K562 (cell line): ENCODE results near the gene SNRNP70. TPM values are rescaled to one million over a fixed set of nuclear protein-coding genes. Genes with fewer than 3 reads are reported as not detected.
A peak's percentile ranks its signal among the peaks of the same experiment; 100 is the strongest.

Experiments used
- CBFB ChIP-seq: sonication (generic); formaldehyde crosslinking; IDR thresholded peaks from 2 replicates; pipeline ENCODE4 v1.4.0; 2020; ENCODE audit warnings: mild to moderate bottlenecking, missing genetic modification reagents
- CBX1 ChIP-seq: sonication (generic); IDR thresholded peaks from 2 replicates; pipeline ENCODE4 v1.6.1; 2016; ENCODE audit warnings: antibody characterized with exemption, low read depth, mild to moderate bottlenecking
- CTBP1 ChIP-seq: fragments of 450-650 bp; IDR thresholded peaks from 2 replicates; pipeline ENCODE4 v1.6.1; 2016; ENCODE audit warnings: borderline replicate concordance
- EP400 ChIP-seq: fragments of 450-650 bp; IDR thresholded peaks from 2 replicates; pipeline ENCODE4 v1.6.1; 2017; ENCODE audit warnings: antibody characterized with exemption, mild to moderate bottlenecking, moderate library complexity
- GMEB1 ChIP-seq: fragments of 250-450 bp; sonication (Bioruptor Pico); IDR thresholded peaks from 2 replicates; pipeline ENCODE4 v1.4.0; 2020; ENCODE audit warnings: mild to moderate bottlenecking
- HLTF ChIP-seq: fragments of 450-650 bp; IDR thresholded peaks from 2 replicates; pipeline ENCODE4 v1.6.1; 2016
- ILK ChIP-seq: fragments of 450-650 bp; IDR thresholded peaks from 2 replicates; pipeline ENCODE4 v1.6.1; 2016; ENCODE audit warnings: missing genetic modification characterization, low read depth, mild to moderate bottlenecking, missing compliant biosample characterization, moderate library complexity, borderline replicate concordance
- PCBP2 ChIP-seq: fragments of 200-400 bp; formaldehyde crosslinking; IDR thresholded peaks from 2 replicates; pipeline ENCODE4 v1.6.1; 2018; ENCODE audit warnings: low read length, low read depth, mild to moderate bottlenecking, moderate library complexity; ENCODE audit not compliant: poor library complexity, severe bottlenecking
- PHTF2 ChIP-seq: fragments of 250-450 bp; sonication (Bioruptor Pico); IDR thresholded peaks from 2 replicates; pipeline ENCODE4 v1.5.0; 2021; ENCODE audit warnings: mild to moderate bottlenecking
- PTTG1 ChIP-seq: fragments of 450-650 bp; IDR thresholded peaks from 2 replicates; pipeline ENCODE4 v1.6.1; 2016; ENCODE audit warnings: low read depth, mild to moderate bottlenecking, missing genetic modification characterization, missing compliant biosample characterization
- RBBP5 ChIP-seq: fragments of 200-600 bp; sonication (generic); IDR thresholded peaks from 2 replicates; pipeline ENCODE4 v1.6.1; 2012; ENCODE audit warnings: borderline replicate concordance, mild to moderate bottlenecking, low read length, control low read depth, inconsistent platforms; ENCODE audit not compliant: insufficient read depth, poor library complexity, severe bottlenecking
- RBM39 ChIP-seq: fragments of 200-400 bp; formaldehyde crosslinking; optimal IDR thresholded peaks from 2 replicates; pipeline ENCODE3; 2018; ENCODE audit warnings: low read depth, low read length
- SMARCB1 ChIP-seq: IDR thresholded peaks from 2 replicates; pipeline ENCODE4 v1.6.1; 2011; ENCODE audit warnings: improper control_type of control experiment, low read depth; ENCODE audit not compliant: insufficient read length
- ZBTB17 ChIP-seq: fragments of 450-650 bp; formaldehyde crosslinking; IDR thresholded peaks from 2 replicates; pipeline ENCODE4 v1.4.0; 2020; ENCODE audit warnings: mild to moderate bottlenecking
- ZBTB7A ChIP-seq: IDR thresholded peaks from 2 replicates; pipeline ENCODE4 v1.6.1; 2011; ENCODE audit warnings: low read depth, mild to moderate bottlenecking, low read length, moderate library complexity, borderline replicate concordance; ENCODE audit not compliant: control insufficient read depth
- ZNF184 ChIP-seq: sonication (generic); formaldehyde crosslinking; IDR thresholded peaks from 2 replicates; pipeline ENCODE4 v1.5.0; 2020; ENCODE audit warnings: missing genetic modification reagents
- ZNF197 ChIP-seq: fragments of 200-800 bp; sonication (Bioruptor generic); IDR thresholded peaks from 2 replicates; pipeline ENCODE4 v1.6.1; 2016; ENCODE audit warnings: low read depth, missing genetic modification characterization, missing compliant biosample characterization
- ZNF395 ChIP-seq: fragments of 200-800 bp; sonication (Bioruptor generic); IDR thresholded peaks from 2 replicates; pipeline ENCODE4 v1.6.1; 2017; ENCODE audit warnings: missing genetic modification characterization, missing compliant biosample characterization
- polyA plus RNA-seq, 8 experiments: library from polyadenylated mRNA; depleted of rRNA in 4 of 8; stranded (reverse) in 5 of 8; unstranded in 3 of 8; fragments of >200 nt; fragmentation: Nextera tagmentation in 2 of 8; fragmentation: Illumina TruSeq in 1 of 8; extraction: Ambion mirVana in 2 of 8; extraction: Trizol in 1 of 8; gene quantifications; 2 replicates each; pipeline versions ENCODE4 v1.2.1 to v1.2.3, GENCODE V29; 2011 to 2014; ENCODE audit warnings: inconsistent platforms in 1 of 8, missing spikeins in 1 of 8
- total RNA-seq, 7 experiments: library from RNA; depleted of rRNA in 6 of 7; stranded (reverse); fragments of >200 nt in 6 of 7; fragmentation: Illumina TruSeq in 2 of 7; extraction: Trizol in 2 of 7; gene quantifications; 2 replicates each; pipeline versions ENCODE4 v1.2.1 to v1.2.3, GENCODE V29; 2011 to 2021; ENCODE audit warnings: low replicate concordance in 1 of 7
- TF ChIP-seq, protein P1 (sequence below): fragments of 250-450 bp; sonication (Bioruptor Pico); IDR thresholded peaks from 2 replicates; pipeline ENCODE4 v1.8.0; 2021; ENCODE audit warnings: moderate library complexity, mild to moderate bottlenecking, inconsistent platforms
- TF ChIP-seq, protein P2 (sequence below): fragments of 450-650 bp; IDR thresholded peaks from 2 replicates; pipeline ENCODE4 v1.6.1; 2014; ENCODE audit warnings: low read depth, mild to moderate bottlenecking, moderate library complexity, borderline replicate concordance

Gene SNRNP70
- total and polyA plus RNA-seq, 9 of the 15 experiments (the other 6 are each of a cell fraction or from before 2014, with no cell fraction given), result 2.8 to 496 (median 136) TPM

- TF ChIP-seq ZBTB7A (peak; percentile 88; the same call in 1 of the 2 replicates), CTBP1 (peak; percentile 34; the same call in 1 of the 2 replicates), ZNF184 (CRISPR knock-in tag) (no peak), RBM39 (no peak), ZNF395 (CRISPR knock-in tag) (no peak; the same call in 1 of the 2 replicates), EP400 (peak; percentile 86), GMEB1 (no peak), CBFB (0 out of 2 replicates have a peak, but pooled peaks have one; percentile 20), CBX1 (no peak; the same call in 1 of the 2 replicates), PTTG1 (tag) (no peak), ILK (tag) (no peak), ZBTB17 (CRISPR knock-in tag) (no peak), PHTF2 (CRISPR knock-in tag) (no peak), ZNF197 (CRISPR knock-in tag) (no peak), HLTF (no peak), SMARCB1 (no peak), PCBP2 (no peak), RBBP5 (no peak)
- TF ChIP-seq, protein P1, sequence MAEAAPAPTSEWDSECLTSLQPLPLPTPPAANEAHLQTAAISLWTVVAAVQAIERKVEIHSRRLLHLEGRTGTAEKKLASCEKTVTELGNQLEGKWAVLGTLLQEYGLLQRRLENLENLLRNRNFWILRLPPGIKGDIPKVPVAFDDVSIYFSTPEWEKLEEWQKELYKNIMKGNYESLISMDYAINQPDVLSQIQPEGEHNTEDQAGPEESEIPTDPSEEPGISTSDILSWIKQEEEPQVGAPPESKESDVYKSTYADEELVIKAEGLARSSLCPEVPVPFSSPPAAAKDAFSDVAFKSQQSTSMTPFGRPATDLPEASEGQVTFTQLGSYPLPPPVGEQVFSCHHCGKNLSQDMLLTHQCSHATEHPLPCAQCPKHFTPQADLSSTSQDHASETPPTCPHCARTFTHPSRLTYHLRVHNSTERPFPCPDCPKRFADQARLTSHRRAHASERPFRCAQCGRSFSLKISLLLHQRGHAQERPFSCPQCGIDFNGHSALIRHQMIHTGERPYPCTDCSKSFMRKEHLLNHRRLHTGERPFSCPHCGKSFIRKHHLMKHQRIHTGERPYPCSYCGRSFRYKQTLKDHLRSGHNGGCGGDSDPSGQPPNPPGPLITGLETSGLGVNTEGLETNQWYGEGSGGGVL (CRISPR knock-in tag), result no peak
- TF ChIP-seq, protein P2, sequence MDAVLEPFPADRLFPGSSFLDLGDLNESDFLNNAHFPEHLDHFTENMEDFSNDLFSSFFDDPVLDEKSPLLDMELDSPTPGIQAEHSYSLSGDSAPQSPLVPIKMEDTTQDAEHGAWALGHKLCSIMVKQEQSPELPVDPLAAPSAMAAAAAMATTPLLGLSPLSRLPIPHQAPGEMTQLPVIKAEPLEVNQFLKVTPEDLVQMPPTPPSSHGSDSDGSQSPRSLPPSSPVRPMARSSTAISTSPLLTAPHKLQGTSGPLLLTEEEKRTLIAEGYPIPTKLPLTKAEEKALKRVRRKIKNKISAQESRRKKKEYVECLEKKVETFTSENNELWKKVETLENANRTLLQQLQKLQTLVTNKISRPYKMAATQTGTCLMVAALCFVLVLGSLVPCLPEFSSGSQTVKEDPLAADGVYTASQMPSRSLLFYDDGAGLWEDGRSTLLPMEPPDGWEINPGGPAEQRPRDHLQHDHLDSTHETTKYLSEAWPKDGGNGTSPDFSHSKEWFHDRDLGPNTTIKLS, result no peak
Observed at GRCh38 chr19:49157445-49158224, 72.4 kb downstream of the SNRNP70 start, which contains the start of gene TRPM4 (continued).
